ENCODE measurements around the gene NUBPL.
"Not testable (repeated sequence)": the region's sequence is repeated elsewhere in the genome, so short reads cannot be mapped to it uniquely, and the experiment has no call there.

Gene NUBPL

DNA sequence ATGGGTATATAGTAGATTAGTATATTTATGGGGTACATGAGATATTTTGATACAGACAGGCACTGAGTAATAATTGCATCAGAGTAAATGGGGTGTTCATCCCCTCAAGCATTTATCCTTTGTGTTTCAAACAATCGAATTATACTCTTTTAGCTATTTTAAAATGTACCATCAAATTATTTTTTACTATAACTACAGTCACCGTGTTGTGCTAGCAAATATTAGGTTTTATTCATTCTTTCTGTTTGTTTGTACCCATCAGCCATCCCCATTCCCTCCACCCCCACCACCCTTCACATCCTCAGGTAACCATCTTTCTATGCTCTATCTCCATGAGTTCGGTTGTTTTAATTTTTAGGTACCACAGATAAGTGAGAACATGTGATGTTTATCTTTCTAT is 115.8 kb downstream of the NUBPL start:
- DNase-seq (ENCODE audit: low read depth) = no peak

DNA sequence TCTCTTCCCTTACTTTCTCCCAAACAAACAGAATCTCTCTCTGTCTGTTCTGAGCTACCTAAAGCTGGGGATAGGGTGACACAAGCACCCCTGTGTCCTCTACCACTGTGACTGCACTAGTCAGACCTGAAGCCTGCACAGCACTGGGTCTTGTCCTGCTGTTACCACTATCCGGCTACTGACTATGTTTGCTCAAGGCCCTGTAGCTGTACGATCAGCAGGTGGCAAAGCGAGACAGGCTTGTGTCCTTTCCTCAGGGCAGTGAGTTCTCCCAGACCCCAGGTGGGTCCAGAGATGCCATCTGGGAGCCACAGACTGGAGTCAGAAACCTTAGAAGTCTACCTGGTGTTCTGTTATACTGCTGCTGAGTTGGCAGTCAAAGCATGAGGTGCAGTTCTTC is 116.4 kb downstream of the NUBPL start:
- DNase-seq (ENCODE audit: low read depth) = no peak

- DNase-seq (ENCODE audit: low read depth) = no peak
Measured at GRCh38 chr14:31678421-31679249, 117.4 kb downstream of the NUBPL start.

DNA sequence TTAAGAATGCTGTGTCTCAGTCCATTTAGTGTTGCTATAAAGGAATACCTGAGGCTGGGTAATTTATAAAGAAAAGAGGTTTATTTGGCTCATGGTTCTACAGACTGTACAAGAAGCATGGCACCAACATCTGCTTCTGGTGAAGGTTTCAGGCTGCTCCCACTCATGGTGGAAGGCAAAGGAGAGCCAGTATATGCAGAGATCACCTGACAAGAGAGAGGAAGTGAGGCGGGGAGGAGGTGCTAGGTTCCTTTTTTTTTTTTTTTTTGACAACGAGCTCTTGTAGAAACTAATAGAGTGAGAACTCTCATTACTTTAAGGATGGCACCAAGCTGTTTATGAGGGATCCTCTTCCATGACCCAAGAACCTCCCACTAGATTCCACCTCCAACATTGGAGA is 121.6 kb downstream of the NUBPL start:
- no peak for DNase-seq (ENCODE audit: low read depth)

DNA sequence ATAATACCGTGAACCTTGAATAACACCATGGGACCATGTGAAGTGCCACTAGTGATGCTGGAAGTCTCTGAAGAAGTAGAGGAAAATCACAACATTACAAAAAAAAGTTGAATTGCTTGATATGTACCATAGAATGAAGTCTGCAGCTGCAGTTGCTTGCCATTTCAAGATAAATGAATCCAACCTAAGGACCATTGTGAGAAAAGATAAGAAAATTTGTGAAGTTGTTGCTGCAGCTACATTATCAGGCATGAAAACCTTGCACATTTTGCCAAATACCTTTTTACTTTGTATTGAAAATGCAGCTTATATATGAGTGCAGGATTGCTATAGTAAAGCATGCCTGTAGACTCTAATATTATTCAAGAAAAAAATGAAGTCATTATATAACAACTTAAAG is 126.5 kb downstream of the NUBPL start:
- DNase-seq (ENCODE audit: low read depth) = no peak

- no peak for DNase-seq (ENCODE audit: low read depth)
Measured at GRCh38 chr14:31690056-31690455, 128.9 kb downstream of the NUBPL start.

GRCh38 chr14:31692376-31692781 is 131.2 kb downstream of the NUBPL start:
- no peak for DNase-seq (ENCODE audit: low read depth)

- no peak for DNase-seq (ENCODE audit: low read depth)
Measured at GRCh38 chr14:31696378-31696777, 135.2 kb downstream of the NUBPL start.

DNA sequence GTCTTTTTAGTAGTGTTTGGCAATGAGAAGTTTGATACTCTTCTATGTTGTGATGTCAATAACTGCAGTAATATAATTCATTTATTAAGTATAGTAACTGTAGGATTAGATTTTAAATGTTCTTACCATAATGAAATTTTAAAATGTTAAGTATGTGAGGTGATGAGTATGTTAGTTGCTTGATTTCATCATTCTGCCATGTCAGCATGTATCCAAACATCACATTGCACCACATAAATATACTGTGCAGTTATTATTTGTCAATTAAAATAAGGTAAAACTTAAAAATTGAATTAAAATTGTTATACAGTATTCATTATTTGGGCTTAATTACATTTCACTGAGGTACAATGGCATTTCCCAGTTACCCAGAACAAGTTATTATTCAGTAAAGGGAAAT is 138.6 kb downstream of the NUBPL start:
- DNase-seq (ENCODE audit: low read depth) = no peak

DNA sequence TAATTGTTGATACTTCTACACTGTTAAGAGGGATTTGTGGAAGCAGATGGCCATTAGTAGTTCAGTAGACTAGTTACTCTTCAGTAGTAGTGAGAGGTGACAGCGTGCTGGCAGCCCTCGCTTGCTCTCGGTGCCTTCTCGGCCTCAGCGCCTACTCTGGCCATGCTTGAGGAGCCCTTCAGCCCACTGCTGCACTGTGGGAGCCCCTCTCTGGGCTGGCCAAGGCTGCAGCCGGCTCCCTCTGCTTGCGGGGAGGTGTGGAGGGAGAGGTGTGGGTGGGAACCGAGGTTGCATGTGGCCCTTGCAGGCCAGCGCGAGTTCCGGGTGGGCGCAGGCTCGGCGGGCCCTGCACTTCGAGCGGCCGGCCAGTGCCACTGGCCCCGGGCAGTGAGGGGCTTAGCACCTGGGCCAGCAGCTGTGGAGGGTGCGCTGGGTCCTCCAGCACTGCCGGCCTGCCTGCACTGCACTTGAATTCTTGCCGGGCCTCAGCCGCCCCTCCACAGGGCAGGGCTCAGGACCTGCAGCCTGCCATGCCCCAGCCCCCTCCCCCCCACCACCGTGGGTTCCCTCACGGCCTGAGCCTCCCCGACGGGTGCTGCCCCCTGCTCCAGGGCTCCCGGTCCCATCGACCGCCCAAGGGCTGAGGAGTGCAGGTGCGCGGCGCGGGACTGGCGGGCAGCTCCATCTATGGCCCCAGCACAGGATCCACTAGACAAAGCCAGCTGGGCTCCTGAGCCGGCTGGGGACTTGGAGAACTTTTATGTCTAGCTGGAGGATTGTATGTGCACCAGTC is 139.3 kb downstream of the NUBPL start:
- no peak for DNase-seq (ENCODE audit: low read depth)

- no peak for DNase-seq (ENCODE audit: low read depth)
Measured at GRCh38 chr14:31702130-31702529, 140.9 kb downstream of the NUBPL start.

DNA sequence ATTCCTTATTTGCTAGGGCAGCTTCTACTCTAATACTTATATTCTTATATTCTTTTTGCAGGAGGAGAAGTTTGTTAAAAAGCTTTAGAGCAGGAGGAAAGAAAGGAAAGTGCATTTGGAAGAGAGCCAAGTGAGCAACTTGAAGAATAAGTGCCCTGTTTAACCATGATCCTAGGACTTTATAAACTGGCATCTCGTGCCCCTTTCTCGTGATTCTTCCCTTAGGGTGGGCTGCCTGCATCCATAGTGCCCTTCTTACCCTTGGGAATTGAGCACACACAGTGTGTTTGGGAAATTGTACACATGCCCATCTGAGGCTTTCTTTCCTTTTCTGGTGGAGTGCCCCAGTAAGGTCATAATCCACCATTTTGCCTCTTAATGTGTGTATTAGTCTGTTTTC is 141.9 kb downstream of the NUBPL start:
- no peak for DNase-seq (ENCODE audit: low read depth)

DNA sequence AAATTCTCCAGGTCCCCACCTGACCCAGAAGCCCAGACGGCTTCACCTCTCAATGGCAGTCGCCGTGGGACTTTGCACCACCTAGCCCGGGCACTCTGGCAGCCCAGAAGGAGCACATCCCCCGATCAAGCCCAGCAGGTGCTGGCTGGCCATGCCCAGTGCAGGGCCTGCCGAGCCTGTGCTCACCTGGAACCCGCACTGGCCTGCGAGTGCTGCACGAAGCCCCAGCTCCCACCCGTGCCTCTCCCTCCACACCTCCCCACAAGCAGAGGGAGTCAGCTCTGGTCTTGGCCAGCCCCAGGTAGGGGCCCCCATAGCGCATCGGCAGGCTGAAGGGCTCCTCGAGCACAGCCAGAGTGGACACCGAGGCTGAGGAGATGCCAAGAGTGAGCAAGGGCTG is 144.5 kb downstream of the NUBPL start:
- DNase-seq (ENCODE audit: low read depth) = no peak

DNA sequence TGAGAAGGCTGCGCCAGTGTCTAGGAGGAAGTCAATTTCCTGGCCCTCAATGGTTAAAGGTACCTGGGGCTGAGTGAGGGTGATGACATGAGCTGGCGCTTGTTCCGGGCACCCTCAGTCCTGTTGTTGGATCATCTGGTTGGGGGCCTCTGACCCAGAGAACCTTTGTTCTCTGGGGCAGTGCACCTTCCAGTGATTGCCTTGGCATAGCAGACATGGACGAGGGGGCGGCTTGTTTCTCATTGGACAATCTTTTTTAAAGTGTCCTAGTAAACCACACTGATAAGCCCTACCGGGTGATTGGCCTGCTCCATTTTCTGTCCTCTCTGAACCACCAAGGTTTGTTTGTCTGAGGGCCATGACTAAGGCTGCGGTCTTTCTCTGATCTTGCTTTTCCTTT is 147.5 kb downstream of the NUBPL start:
- not testable (repeated sequence) for DNase-seq (ENCODE audit: low read depth)

- no peak for DNase-seq (ENCODE audit: low read depth)
Measured at GRCh38 chr14:31712244-31713127, 151.3 kb downstream of the NUBPL start.

- DNase-seq (ENCODE audit: low read depth) = no peak
Measured at GRCh38 chr14:31716208-31716607, 155.0 kb downstream of the NUBPL start.

- DNase-seq (ENCODE audit: low read depth) = no peak
Measured at GRCh38 chr14:31717294-31718085, 156.3 kb downstream of the NUBPL start.

DNA sequence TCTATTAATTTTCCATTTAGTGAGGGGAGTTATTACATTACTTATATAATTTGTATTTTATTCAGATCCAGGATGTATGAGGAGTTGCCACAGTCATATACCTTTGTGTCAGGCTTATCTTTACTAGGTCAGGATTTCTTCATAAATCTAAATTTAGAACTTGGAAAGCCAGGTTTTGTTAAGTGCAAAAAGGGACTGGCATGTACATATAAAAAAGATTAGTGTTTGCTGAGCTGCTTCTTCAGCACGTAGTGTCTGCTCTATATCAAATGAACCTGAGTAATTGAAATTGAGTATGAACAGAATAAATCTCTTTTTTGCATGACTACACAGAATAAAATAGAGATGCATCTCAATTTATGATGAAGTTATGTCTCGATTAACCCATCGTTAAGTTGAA is 157.4 kb downstream of the NUBPL start:
- DNase-seq (ENCODE audit: low read depth) = no peak

DNA sequence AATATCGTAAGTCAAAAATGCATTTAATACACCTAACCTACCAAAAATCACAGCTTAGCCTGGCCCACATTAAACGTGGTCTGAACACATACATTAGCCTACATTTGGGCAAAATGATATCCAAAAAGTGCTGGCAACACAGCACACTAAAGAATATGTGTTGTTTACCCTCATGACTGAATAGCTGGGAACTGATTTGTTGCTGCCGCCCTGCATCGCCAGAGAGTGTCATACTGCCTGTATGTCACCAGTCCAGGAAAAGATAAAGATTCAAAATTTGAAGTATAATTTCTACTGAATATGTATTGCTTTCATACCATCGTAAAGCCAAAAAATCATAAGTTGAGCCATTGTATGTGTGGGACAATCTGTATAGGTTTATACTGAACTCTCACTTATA is 157.8 kb downstream of the NUBPL start:
- no peak for DNase-seq (ENCODE audit: low read depth)

- DNase-seq (ENCODE audit: low read depth) = no peak
Measured at GRCh38 chr14:31726337-31726736, 165.1 kb downstream of the NUBPL start.

DNA sequence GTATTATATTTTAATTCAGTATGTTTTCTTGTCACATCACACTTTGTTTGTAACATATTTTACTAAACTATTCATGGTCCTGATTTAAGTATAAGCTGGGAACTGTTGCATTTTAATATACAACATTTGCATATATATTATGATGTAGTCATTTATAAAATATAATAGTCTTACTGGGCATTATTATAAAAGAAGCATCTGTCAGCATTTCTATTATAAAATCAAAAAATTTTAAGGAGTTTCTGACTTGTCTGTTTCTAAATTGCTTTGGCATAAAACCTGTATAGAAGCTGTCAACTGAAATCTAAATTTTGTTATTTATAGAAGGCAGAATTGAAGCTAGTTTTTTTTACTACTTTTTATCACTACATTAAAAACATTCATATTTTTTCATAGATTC is 166.6 kb downstream of the NUBPL start:
- DNase-seq (ENCODE audit: low read depth) = no peak

- no peak for DNase-seq (ENCODE audit: low read depth)
Measured at GRCh38 chr14:31740688-31741087, 179.5 kb downstream of the NUBPL start.

All from T-helper 22 cell (primary cell).